Measurements from ENCODE around the gene WDFY2. TPM values are rescaled to one million over a fixed set of nuclear protein-coding genes. Genes with fewer than 3 reads are reported as not detected.

The WDFY2 gene
- total and polyA plus RNA-seq, 5 experiments from 2014 or later = 3.8 to 24.8 (median 4.4) TPM

DNA sequence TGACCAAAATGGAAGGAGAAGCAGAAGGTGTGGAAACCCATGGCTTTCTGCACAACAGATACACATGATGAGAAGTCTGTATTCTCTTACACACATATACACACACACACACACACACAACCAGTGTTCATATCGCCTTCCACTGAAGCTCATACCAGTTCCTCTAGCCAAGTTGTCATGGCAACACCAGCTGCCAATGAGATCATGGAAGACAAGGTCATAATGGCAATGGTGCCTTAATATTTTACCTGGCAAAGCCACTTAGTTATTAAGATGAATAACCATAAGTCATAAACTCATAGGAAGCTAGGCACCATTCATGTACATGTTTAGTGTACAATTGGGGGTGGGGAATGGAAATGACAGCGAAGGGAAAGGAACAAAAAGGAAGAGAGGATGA lies 222.3 kb downstream of the WDFY2 start:
- POLR2A ChIA-PET = interaction anchor here (0.9 to 8.3 kb wide), 4 partner anchors 8 to 352 kb away, joined by 3 to 173 read pairs (median 26); no protein-coding TSS in a partner anchor

GRCh38 chr13:51807041-51807440 lies 222.8 kb downstream of the WDFY2 start:
- DNase-seq = no peak

More for the DNA sequence above, 222.3 kb downstream of the WDFY2 start:
- Mint-ChIP-seq H3K4me1 (peaks cover 24 to 69% (median 53%) of the 10 kb centered on the region in 4 donors), H3K27me3 (peaks cover 0 to 3% (median 0%) of the 10 kb centered on the region in 5 donors), H3K36me3 (peaks cover 4 to 36% (median 18%) of the 10 kb centered on the region in 3 donors), H3K27ac (peak overlapping the region; percentile 95 to 100 (median 99)), H3K4me3 (peak overlapping the region in 4 of 10 donors; percentile 5 to 57 (median 16)), H3K9me3 (no peaks in the 10 kb centered on the region)
- DNase-seq = peak in 2 of 10 donors; percentile 27 to 42
- no peak for ATAC-seq

DNA sequence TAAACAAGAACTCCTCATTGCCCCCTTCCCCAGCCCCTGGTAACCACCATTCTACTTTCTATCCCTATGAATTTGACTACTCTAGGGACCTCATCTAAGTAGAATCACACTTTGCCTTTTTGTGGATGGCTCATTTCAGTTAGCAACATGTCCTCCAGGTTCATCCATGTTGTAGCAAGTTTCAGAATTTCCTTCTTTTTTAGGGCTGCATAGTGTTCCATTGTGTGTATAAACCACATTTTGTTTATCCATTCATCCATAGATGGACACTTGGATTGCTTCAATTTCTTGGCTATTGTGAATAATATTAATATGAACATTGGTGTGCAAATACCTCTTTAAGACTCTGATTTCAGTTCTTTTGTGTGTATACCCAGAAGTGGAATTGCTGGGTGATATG lies 224.5 kb downstream of the WDFY2 start:
- peak overlapping the region in 9 of 10 donors; percentile 49 to 97 (median 67) for H3K27ac Mint-ChIP-seq
- H3K4me1 Mint-ChIP-seq = peaks cover 19 to 71% (median 56%) of the 10 kb centered on the region in 4 donors
- no peak for ATAC-seq

More at GRCh38 chr13:51807041-51807440, 222.8 kb downstream of the WDFY2 start:
- H3K27me3 Mint-ChIP-seq = peaks cover 0 to 3% (median 0%) of the 10 kb centered on the region in 5 donors
- POLR2A ChIA-PET = interaction anchor here (0.9 to 8.3 kb wide), 5 partner anchors 7 to 353 kb away, joined by 3 to 173 read pairs (median 4); no protein-coding TSS in a partner anchor
- ATAC-seq = no peak
- peaks cover 22 to 69% (median 53%) of the 10 kb centered on the region in 4 donors for H3K4me1 Mint-ChIP-seq
- no peaks in the 10 kb centered on the region for H3K9me3 Mint-ChIP-seq
- peak overlapping the region; percentile 57 to 100 (median 99) for H3K27ac Mint-ChIP-seq
- peaks cover 4 to 40% (median 18%) of the 10 kb centered on the region in 3 donors for H3K36me3 Mint-ChIP-seq
- H3K4me3 Mint-ChIP-seq = no peak overlapping the region

GRCh38 chr13:51811046-51811445 lies 226.8 kb downstream of the WDFY2 start:
- Mint-ChIP-seq H3K27me3 (no peaks in the 10 kb centered on the region), H3K4me3 (no peak overlapping the region), H3K9me3 (no peaks in the 10 kb centered on the region), H3K27ac (peak overlapping the region in 5 of 10 donors; percentile 63 to 99 (median 80)), H3K4me1 (peaks cover 13 to 77% (median 59%) of the 10 kb centered on the region in 4 donors), H3K36me3 (peaks cover 4 to 62% (median 18%) of the 10 kb centered on the region in 3 donors)
- DNase-seq (no peak), ATAC-seq (no peak)
- POLR2A ChIA-PET = interaction anchor here (1.3 to 6.8 kb wide), 3 partner anchors 16 to 358 kb away, joined by 7 to 72 read pairs (median 33); no protein-coding TSS in a partner anchor

More for the DNA sequence above, 224.5 kb downstream of the WDFY2 start:
- no peaks in the 10 kb centered on the region for H3K27me3 Mint-ChIP-seq
- no peak for DNase-seq
- POLR2A ChIA-PET = interaction anchor here (0.6 to 6.0 kb wide), 5 partner anchors 11 to 362 kb away, joined by 3 to 33 read pairs (median 3); partner anchors contain the start of gene INTS6
- no peak overlapping the region for H3K4me3 Mint-ChIP-seq
- no peaks in the 10 kb centered on the region for H3K9me3 Mint-ChIP-seq
- peaks cover 4 to 56% (median 18%) of the 10 kb centered on the region in 3 donors for H3K36me3 Mint-ChIP-seq

DNA sequence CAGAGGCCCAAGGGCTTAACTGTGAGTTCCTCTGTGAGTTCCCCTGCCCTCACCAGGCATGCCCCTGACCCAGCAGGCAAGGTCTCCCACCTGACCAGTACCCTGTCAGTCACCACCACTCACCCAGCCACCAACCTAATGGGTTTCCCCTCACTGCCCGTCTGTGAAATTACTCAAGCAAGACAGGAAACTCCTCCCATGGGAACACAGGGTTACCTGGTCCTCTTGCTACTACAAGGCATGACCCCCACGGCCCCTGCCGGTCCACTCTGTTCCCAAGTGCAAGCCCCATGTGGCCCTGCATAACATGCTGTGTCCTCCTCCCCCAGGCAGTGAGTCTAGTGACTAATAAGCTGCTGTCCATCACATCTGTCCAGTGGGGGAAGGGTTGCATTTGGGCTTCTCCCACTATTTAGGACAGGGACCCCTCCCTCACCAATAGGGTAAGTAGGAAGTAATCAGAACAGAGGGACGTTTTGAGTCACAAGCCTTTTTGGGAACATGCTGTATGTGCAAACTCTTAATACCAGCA lies 227.7 kb downstream of the WDFY2 start:
- Mint-ChIP-seq H3K4me3 (peak overlapping the region in 2 of 10 donors; percentile 30 to 41), H3K36me3 (peaks cover 4 to 70% (median 24%) of the 10 kb centered on the region in 3 donors), H3K27me3 (no peaks in the 10 kb centered on the region), H3K4me1 (peaks cover 20 to 79% (median 60%) of the 10 kb centered on the region in 4 donors), H3K27ac (peak overlapping the region; percentile 48 to 99 (median 78)), H3K9me3 (no peaks in the 10 kb centered on the region)
- POLR2A ChIA-PET = interaction anchor here (1.3 to 6.8 kb wide), 5 partner anchors 7 to 358 kb away, joined by 6 to 72 read pairs (median 33); partner anchors contain the start of gene DHRS12
- DNase-seq (no peak), ATAC-seq (no peak)

DNA sequence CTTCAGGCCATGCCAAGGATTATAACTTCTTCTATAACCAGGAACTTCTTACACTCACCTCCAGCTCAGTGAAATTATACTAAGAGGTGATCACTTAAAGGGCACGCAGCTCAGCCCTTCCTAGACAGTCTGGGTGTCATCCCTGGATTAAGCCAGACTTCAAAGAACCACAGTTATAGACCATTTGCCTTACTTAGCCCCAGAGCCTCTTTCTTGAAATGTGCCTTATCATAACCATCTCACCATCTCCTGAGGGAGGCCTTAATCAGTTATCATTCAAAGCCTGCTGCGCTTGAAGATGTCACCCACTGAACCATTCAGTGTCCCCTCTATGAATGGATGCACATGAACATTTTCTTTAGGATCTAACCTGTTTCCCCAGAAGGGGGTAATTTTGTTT lies 229.8 kb downstream of the WDFY2 start:
- DNase-seq (no peak), ATAC-seq (no peak)
- POLR2A ChIA-PET = interaction anchor here (1.2 to 6.8 kb wide), 7 partner anchors 9 to 361 kb away, joined by 3 to 72 read pairs (median 33); partner anchors contain the start of genes DHRS12 and INTS6
- Mint-ChIP-seq H3K36me3 (peaks cover 4 to 64% (median 16%) of the 10 kb centered on the region in 3 donors), H3K4me3 (peak overlapping the region in 4 of 10 donors; percentile 3 to 67 (median 50)), H3K9me3 (no peaks in the 10 kb centered on the region), H3K27ac (peak overlapping the region in 8 of 10 donors; percentile 63 to 99 (median 94)), H3K27me3 (no peaks in the 10 kb centered on the region), H3K4me1 (peaks cover 34 to 88% (median 76%) of the 10 kb centered on the region in 4 donors)

- peaks cover 38 to 89% (median 86%) of the 10 kb centered on the region in 4 donors for H3K4me1 Mint-ChIP-seq
- H3K27ac Mint-ChIP-seq = peak overlapping the region; percentile 91 to 99 (median 96)
- H3K27me3 Mint-ChIP-seq = no peaks in the 10 kb centered on the region
- peak; percentile 69 to 74 for ATAC-seq
- H3K4me3 Mint-ChIP-seq = peak overlapping the region; percentile 52 to 83 (median 77)
- H3K9me3 Mint-ChIP-seq = no peaks in the 10 kb centered on the region
- peaks cover under 1 to 62% (median 9%) of the 10 kb centered on the region in 3 donors for H3K36me3 Mint-ChIP-seq
- DNase-seq = peak; percentile 48 to 87 (median 77)
- POLR2A ChIA-PET = interaction anchor here (0.6 to 6.8 kb wide), 9 partner anchors 10 to 362 kb away, joined by 3 to 72 read pairs (median 6); partner anchors contain the start of genes DHRS12 and INTS6
Measured at GRCh38 chr13:51814825-51815650, 230.8 kb downstream of the WDFY2 start.

DNA sequence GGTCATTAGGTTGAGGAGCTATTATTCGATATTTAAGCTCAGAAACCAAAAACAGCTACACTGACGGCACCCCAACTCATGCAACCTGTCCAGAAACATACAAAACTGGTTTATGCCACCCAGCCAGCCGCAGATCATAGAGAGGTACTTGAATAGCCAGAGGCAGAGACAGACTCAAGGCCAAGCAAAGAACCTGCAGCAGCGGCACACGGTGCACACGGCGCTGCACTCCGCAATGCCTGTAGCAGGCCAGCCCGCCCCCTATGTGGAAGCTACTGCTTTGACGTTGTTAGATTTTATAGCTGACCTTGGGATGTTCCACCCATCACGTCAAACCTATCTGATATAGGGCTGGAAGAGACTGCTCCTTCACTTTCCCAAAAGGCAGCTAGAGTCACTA lies 231.6 kb downstream of the WDFY2 start:
- Mint-ChIP-seq H3K36me3 (peaks cover 3 to 63% (median 10%) of the 10 kb centered on the region in 3 donors), H3K9me3 (no peaks in the 10 kb centered on the region), H3K4me1 (peaks cover 46 to 93% (median 93%) of the 10 kb centered on the region in 4 donors), H3K27ac (peak overlapping the region; percentile 91 to 99 (median 96)), H3K4me3 (peak overlapping the region in 9 of 10 donors; percentile 64 to 83 (median 80)), H3K27me3 (no peaks in the 10 kb centered on the region)
- no peak for DNase-seq
- no peak for ATAC-seq
- POLR2A ChIA-PET = interaction anchor here (0.6 to 6.8 kb wide), 8 partner anchors 10 to 363 kb away, joined by 3 to 72 read pairs (median 12); partner anchors contain the start of genes DHRS12 and INTS6

- Mint-ChIP-seq H3K9me3 (no peaks in the 10 kb centered on the region), H3K27me3 (no peaks in the 10 kb centered on the region), H3K36me3 (peaks cover 4 to 59% (median 10%) of the 10 kb centered on the region in 3 donors), H3K27ac (peak overlapping the region; percentile 91 to 99 (median 96)), H3K4me3 (peak overlapping the region; percentile 16 to 97 (median 60)), H3K4me1 (peaks cover 49 to 97% (median 95%) of the 10 kb centered on the region in 4 donors)
- POLR2A ChIA-PET = interaction anchor here (1.4 to 6.8 kb wide), 5 partner anchors 9 to 21 kb away, joined by 6 to 72 read pairs (median 49); partner anchors contain the start of gene DHRS12
- ATAC-seq (no peak), DNase-seq (no peak)
Measured at GRCh38 chr13:51816604-51817249, 232.5 kb downstream of the WDFY2 start.
